ENCODE data around the gene ARHGAP25.

DNA sequence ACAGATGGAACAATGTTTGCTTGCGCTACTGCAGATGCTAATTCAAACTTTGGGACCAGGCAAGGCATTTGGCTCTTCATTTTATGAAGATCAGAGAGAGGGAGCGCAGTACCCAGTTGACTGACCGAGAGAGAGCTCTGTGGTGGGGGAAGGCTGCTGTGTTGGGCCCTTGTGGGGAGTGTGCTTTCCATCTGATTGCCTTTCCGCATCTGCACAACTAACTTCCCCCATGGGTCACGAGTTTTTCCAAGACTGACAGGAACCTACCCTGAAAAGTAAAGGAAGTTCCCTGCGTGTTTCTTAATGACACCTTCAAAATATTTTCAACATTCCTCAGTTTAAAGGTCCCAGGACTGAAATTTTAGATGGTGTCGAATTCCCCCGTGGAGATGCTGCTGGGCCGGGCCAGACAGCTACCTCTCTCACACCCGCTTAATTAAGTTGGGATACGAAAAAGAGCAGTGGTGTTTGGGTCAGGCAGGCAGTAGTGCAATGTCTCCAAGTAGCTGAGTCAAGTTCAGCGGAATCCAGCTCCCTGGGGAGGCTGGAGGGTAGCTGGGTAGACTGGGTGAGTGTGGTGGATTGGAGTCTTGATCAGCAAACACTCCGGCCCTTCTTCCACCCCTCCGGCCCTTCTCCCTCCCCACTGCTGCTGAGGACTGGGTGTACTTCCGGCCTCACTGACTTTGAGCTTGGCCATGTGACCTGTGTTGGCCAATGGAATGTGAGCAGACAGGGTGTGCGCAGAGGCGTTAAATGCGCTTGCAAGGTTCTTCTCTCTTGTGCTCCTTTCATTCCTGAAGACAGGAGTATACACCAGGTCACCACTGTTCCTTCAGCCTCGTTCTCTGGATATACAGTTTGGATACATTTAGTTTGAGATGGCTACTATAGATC, 2.3 kb upstream of the ARHGAP25 start:
- TF ChIP-seq CTCF (IDR thresholded peaks at IDR 0.05) (no peak), POLR2A (IDR thresholded peaks at IDR 0.05) (no peak)

Measured in heart left ventricle (tissue), 13 donors.